ENCODE results near the gene WSB1. TPM values are rescaled to one million over a fixed set of nuclear protein-coding genes. Genes with fewer than 3 reads are reported as not detected.

Gene WSB1
- polyA plus RNA-seq, 1 of the 3 experiments (the other 2 are of a cell fraction), result 261 TPM

DNA sequence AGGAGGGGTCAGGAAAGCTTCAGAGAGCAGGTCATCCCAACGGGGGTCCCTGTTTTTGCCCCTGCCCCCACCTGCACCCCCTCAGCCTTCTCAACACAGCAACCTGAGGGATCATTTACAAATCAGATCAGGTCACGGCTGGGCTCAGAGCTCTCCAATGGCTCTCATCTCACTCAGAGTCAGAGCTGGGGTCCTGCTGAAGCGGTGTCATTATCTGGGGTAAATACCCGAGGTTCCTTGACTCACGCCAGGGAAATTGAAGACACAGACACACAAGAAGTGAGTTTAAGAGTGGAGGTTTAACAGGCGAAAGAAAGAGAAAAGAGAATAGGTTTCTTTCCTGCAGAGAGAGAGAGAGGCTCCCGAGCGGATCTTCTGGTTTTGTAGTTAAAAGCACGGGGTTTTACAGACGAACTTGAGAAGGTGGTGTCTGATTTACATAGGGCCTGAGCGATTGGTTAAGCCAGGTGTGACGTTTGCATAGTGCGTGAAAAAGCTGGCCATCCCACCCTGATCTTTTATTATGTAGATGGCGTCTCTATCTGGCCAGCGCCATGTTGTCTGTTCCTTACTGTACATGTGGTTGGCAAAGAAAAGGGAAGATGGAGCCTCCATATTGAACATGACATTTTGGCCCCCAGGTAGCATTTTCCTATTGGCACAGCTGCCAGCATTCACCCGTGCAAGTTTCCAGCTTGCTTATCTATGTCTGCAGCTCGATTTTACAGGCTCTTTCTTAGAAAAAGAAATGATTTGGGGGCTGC is 51.4 kb downstream of the WSB1 start:
- Histone ChIP-seq H3K4me1 (ENCODE audit: control insufficient read depth in 1 of 2, insufficient read depth in 2 of 2, low read depth in 1 of 2, low read length in 1 of 2) (peaks cover 3 to 6% of the 10 kb centered on the region in 2 experiments; a peak in 2 of 4 replicates), H3K9me3 (no peaks in the 10 kb centered on the region), H3K9ac (no peak overlapping the region), H3K79me2 (ENCODE audit: insufficient read depth) (no peaks in the 10 kb centered on the region), H3K36me3 (replicated peaks in 1 of 2; ENCODE audit: control insufficient read depth in 1 of 2, insufficient read depth in 2 of 2, low read length in 1 of 2) (no peaks in the 10 kb centered on the region), H3F3A (replicated peaks; ENCODE audit: insufficient read depth) (no peaks in the 10 kb centered on the region), H3K9me2 (no peaks in the 10 kb centered on the region), H4K20me1 (ENCODE audit: insufficient read depth) (no peaks in the 10 kb centered on the region), H3K27ac (ENCODE audit: low read depth in 2 of 2, low read length in 1 of 2) (no peak overlapping the region), H2AFZ (ENCODE audit: low read depth) (no peak overlapping the region), H3K27me3 (ENCODE audit: insufficient read depth) (no peaks in the 10 kb centered on the region), H3K4me2 (no peak overlapping the region), H3K4me3 (ENCODE audit: low read depth in 2 of 2, low read length in 1 of 2) (no peak overlapping the region)
- no peak for TF ChIP-seq MEF2A (IDR thresholded peaks at IDR 0.05; ENCODE audit: borderline replicate concordance, low read depth)
- TF ChIP-seq YY1 (IDR thresholded peaks at IDR 0.05; ENCODE audit: low read depth), result no peak
- no peak for DNase-seq
- WGBS (ENCODE audit: low lambda C conversion rate), result 85% methylated on average over 15 of the region's 17 CpGs
- ChIA-PET POLR2A (interaction anchor here (0.6 to 1.3 kb wide), 2 partner anchors 12 to 52 kb away, joined by 3 read pairs; no protein-coding TSS in a partner anchor), CTCF (interaction anchor here (0.8 to 4.8 kb wide), 8 partner anchors 8 to 254 kb away, joined by 3 to 22 read pairs (median 3); no protein-coding TSS in a partner anchor)

DNA sequence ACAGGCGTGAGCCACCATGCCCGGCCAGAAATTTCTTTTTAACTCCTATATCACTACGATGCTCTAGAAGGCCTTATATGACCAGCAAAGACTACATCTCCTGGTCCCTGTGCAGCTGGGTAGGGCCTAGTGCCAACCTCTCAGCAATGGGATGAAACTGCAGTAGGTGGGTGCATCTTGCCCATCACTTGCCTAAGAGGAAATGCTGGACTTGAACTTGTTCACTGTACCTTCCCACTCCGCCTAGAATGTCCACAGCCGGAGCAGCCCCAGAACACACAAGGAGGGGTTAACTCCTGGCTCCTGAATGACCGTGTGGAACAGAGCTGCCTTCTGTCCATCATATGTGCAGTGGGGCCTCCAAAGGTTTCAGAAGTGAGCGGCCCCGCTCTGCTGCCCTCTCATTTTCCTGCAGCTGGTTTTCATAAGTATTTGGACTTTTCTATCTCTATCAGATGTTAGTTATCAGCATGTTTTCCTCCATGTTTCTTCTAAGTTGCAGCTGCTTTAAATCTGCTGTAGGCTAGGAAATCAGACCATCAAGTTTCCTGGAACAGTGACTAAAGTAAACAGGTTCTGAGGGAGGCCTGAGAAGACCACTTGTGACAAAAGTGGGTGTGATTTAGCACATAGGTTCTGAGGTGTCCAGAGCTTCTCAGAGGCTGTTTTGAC is 52.5 kb downstream of the WSB1 start:
- Histone ChIP-seq H3K27ac (ENCODE audit: low read depth in 2 of 2, low read length in 1 of 2) (no peak overlapping the region; a peak in 1 of 4 replicates), H3K79me2 (ENCODE audit: insufficient read depth) (no peaks in the 10 kb centered on the region), H3K4me3 (ENCODE audit: low read depth in 2 of 2, low read length in 1 of 2) (no peak overlapping the region), H4K20me1 (ENCODE audit: insufficient read depth) (no peaks in the 10 kb centered on the region), H3K9me3 (no peaks in the 10 kb centered on the region), H3K4me2 (no peak overlapping the region), H3K9me2 (no peaks in the 10 kb centered on the region), H2AFZ (ENCODE audit: low read depth) (no peak overlapping the region), H3K36me3 (replicated peaks in 1 of 2; ENCODE audit: control insufficient read depth in 1 of 2, insufficient read depth in 2 of 2, low read length in 1 of 2) (no peaks in the 10 kb centered on the region), H3F3A (replicated peaks; ENCODE audit: insufficient read depth) (no peaks in the 10 kb centered on the region), H3K4me1 (ENCODE audit: control insufficient read depth in 1 of 2, insufficient read depth in 2 of 2, low read depth in 1 of 2, low read length in 1 of 2) (peaks cover 3 to 6% of the 10 kb centered on the region in 2 experiments; a peak in 2 of 4 replicates), H3K27me3 (ENCODE audit: insufficient read depth) (no peaks in the 10 kb centered on the region), H3K9ac (no peak overlapping the region)
- POLR2A ChIA-PET, result no interaction called here
- TF ChIP-seq ELF1 (IDR thresholded peaks at IDR 0.05), result no peak
- TF ChIP-seq ZBTB33 (IDR thresholded peaks at IDR 0.05; ENCODE audit: borderline replicate concordance, low read depth), result no peak
- TF ChIP-seq TCF12 (IDR thresholded peaks at IDR 0.05), result no peak
- TF ChIP-seq, protein P1, sequence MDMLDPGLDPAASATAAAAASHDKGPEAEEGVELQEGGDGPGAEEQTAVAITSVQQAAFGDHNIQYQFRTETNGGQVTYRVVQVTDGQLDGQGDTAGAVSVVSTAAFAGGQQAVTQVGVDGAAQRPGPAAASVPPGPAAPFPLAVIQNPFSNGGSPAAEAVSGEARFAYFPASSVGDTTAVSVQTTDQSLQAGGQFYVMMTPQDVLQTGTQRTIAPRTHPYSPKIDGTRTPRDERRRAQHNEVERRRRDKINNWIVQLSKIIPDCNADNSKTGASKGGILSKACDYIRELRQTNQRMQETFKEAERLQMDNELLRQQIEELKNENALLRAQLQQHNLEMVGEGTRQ (IDR thresholded peaks at IDR 0.05; ENCODE audit: borderline replicate concordance, low read depth, low read length), result no peak
- TF ChIP-seq EP300 (IDR thresholded peaks at IDR 0.05; ENCODE audit: borderline replicate concordance in 1 of 2, low read depth in 1 of 2, low read length in 1 of 2), result no peak
- no peak for TF ChIP-seq SIN3A (IDR thresholded peaks at IDR 0.05; ENCODE audit: borderline replicate concordance, low read depth, low read length)
- no peak for TF ChIP-seq RCOR1 (IDR thresholded peaks at IDR 0.05; ENCODE audit: low read length)
- no peak for TF ChIP-seq NRF1 (IDR thresholded peaks at IDR 0.05; ENCODE audit: low read depth, low read length)
- no peak for TF ChIP-seq CTCF (IDR thresholded peaks at IDR 0.05)
- TF ChIP-seq RAD21 (IDR thresholded peaks at IDR 0.05; ENCODE audit: low read length), result no peak
- no peak for TF ChIP-seq EZH2phosphoT487 (IDR thresholded peaks at IDR 0.05; ENCODE audit: borderline replicate concordance, low read depth)
- no peak for DNase-seq
- CTCF ChIA-PET, result interaction anchor here (0.8 to 1.2 kb wide), 4 partner anchors 8 to 253 kb away, joined by 3 read pairs; no protein-coding TSS in a partner anchor
- 93% methylated on average over 7 of the region's 8 CpGs for WGBS (ENCODE audit: low lambda C conversion rate)
